H1 (cell line): Measurements from ENCODE around the gene ZNF536. TPM values are rescaled to one million over a fixed set of nuclear protein-coding genes. Genes with fewer than 3 reads are reported as not detected.

Experiments used
- CTCF ChIA-PET: fragments of 300-600 bp; sonication (Branson Sonifier 250); formaldehyde crosslinking; loops from one replicate; lab custom pipeline; 2021; ENCODE audit not compliant: partially characterized antibody; lab: Charles Lee
- POLR2A ChIA-PET: fragments of 300-600 bp; sonication (Branson Sonifier 250); formaldehyde crosslinking; loops from one replicate; lab custom pipeline; 2021; ENCODE audit warnings: inconsistent platforms; ENCODE audit not compliant: partially characterized antibody; lab: Charles Lee
- DNase-seq, 2 experiments: peaks; one replicate each; pipeline versions ENCODE4 v3.0.0 to v3.0.0-alpha.2; 2010 to 2022; ENCODE audit warnings: low spot score in 2 of 2, low read depth in 1 of 2, mixed read lengths in 1 of 2
- FAIRE-seq: peaks from 2 replicates; lab custom pipeline; 2011; peaks lifted over from hg19 to GRCh38; lab: Jason Lieb, UNC
- H2AFZ ChIP-seq: 2 replicates; pipeline ENCODE4 v1.8.1; 2012; ENCODE audit warnings: low read length, inconsistent platforms
- H2AK5ac ChIP-seq: 2 replicates; pipeline ENCODE4 v1.6.1; 2013; ENCODE audit warnings: low read depth, low read length
- H2BK120ac ChIP-seq: replicated peaks from 2 replicates; pipeline ENCODE3; 2013; ENCODE audit warnings: low read depth, low read length, inconsistent platforms
- H2BK12ac ChIP-seq: 2 replicates; pipeline ENCODE4 v1.6.1; 2013; ENCODE audit warnings: low read depth, low read length
- H2BK15ac ChIP-seq: 2 replicates; pipeline ENCODE4 v1.6.1; 2013; ENCODE audit warnings: low read length
- H2BK20ac ChIP-seq: 2 replicates; pipeline ENCODE4 v1.6.1; 2013; ENCODE audit warnings: low read length
- H2BK5ac ChIP-seq: 2 replicates; pipeline ENCODE4 v1.6.1; 2013; ENCODE audit warnings: low read depth, low read length
- H3K14ac ChIP-seq: 2 replicates; pipeline ENCODE4 v1.6.1; 2013; ENCODE audit warnings: inconsistent platforms; ENCODE audit not compliant: insufficient read length
- H3K18ac ChIP-seq: 2 replicates; pipeline ENCODE4 v1.6.1; 2013; ENCODE audit warnings: low read length; ENCODE audit errors: extremely low read depth
- H3K23ac ChIP-seq: 2 replicates; pipeline ENCODE4 v1.6.1; 2013; ENCODE audit warnings: inconsistent platforms; ENCODE audit not compliant: insufficient read length
- H3K23me2 ChIP-seq: 2 replicates; pipeline ENCODE4 v1.6.1; 2013; ENCODE audit warnings: low read depth, low read length
- H3K27ac ChIP-seq: 2 replicates; pipeline ENCODE4 v1.6.1; 2011; ENCODE audit warnings: low read depth, low read length, inconsistent platforms
- H3K27me3 ChIP-seq, 4 experiments: replicated peaks in 1 of 4; 1 replicate in 1 of 4; 2 replicates in 3 of 4; pipeline versions ENCODE4 v1.6.1 to v1.8.1; 2011 to 2013; ENCODE audit warnings: low read length in 3 of 4, mild to moderate bottlenecking in 3 of 4, inconsistent platforms in 2 of 4, mixed read lengths in 2 of 4, moderate library complexity in 1 of 4; ENCODE audit not compliant: control insufficient read depth in 3 of 4, insufficient read depth in 3 of 4; ENCODE audit errors: extremely low read depth in 1 of 4
- H3K36me3 ChIP-seq, 4 experiments: 2 replicates each; pipeline versions ENCODE4 v1.6.1 to v1.8.1; 2011 to 2013; ENCODE audit warnings: mild to moderate bottlenecking in 4 of 4, low read length in 3 of 4, moderate library complexity in 2 of 4, control low read depth in 1 of 4, inconsistent platforms in 1 of 4; ENCODE audit not compliant: insufficient read depth in 4 of 4, control insufficient read depth in 2 of 4
- H3K4ac ChIP-seq: replicated peaks from 2 replicates; pipeline ENCODE3; 2013; ENCODE audit warnings: low read length, low read depth, mixed read lengths, inconsistent platforms; ENCODE audit not compliant: insufficient read length
- H3K4me1 ChIP-seq, 4 experiments: replicated peaks in 1 of 4; 1 replicate in 1 of 4; 2 replicates in 3 of 4; pipeline versions ENCODE4 v1.6.1 to v1.8.1; 2011 to 2013; ENCODE audit warnings: low read length in 3 of 4, inconsistent platforms in 2 of 4, mixed read lengths in 1 of 4; ENCODE audit not compliant: insufficient read depth in 4 of 4, control insufficient read depth in 3 of 4
- H3K4me2 ChIP-seq, 2 experiments: 2 replicates each; pipeline versions ENCODE4 v1.6.1 to v1.8.1; 2011 to 2013; ENCODE audit warnings: low read depth in 2 of 2, low read length in 2 of 2, control low read depth in 1 of 2, inconsistent platforms in 1 of 2, mild to moderate bottlenecking in 1 of 2; ENCODE audit not compliant: insufficient read depth in 1 of 2
- H3K4me3 ChIP-seq, 4 experiments: fragments of 200-600, 300-600 bp in 1 of 4; sonication (generic), shearing (Covaris generic), sonication (Bioruptor Twin) in 1 of 4; 2 replicates each; pipeline versions ENCODE4 v1.5.1 to v1.8.1; 2011 to 2016; ENCODE audit warnings: low read length in 4 of 4, low read depth in 3 of 4, control low read depth in 2 of 4, inconsistent platforms in 2 of 4, mild to moderate bottlenecking in 2 of 4, mixed read lengths in 1 of 4, moderate library complexity in 1 of 4; ENCODE audit not compliant: insufficient read depth in 2 of 4; ENCODE audit errors: extremely low read depth in 1 of 4
- H3K56ac ChIP-seq: replicated peaks from 2 replicates; pipeline ENCODE3; 2013; ENCODE audit warnings: low read depth, mild to moderate bottlenecking, mixed read lengths, low read length, inconsistent platforms; ENCODE audit not compliant: insufficient read length
- H3K79me1 ChIP-seq: 2 replicates; pipeline ENCODE4 v1.6.1; 2013; ENCODE audit warnings: low read depth, low read length, control low read depth
- H3K79me2 ChIP-seq, 2 experiments: 2 replicates each; pipeline versions ENCODE4 v1.6.1 to v1.8.1; 2012 to 2013; ENCODE audit warnings: low read length in 2 of 2, mild to moderate bottlenecking in 2 of 2, inconsistent platforms in 1 of 2; ENCODE audit not compliant: insufficient read depth in 2 of 2, control insufficient read depth in 1 of 2
- H3K9ac ChIP-seq, 4 experiments: replicated peaks in 1 of 4; 1 replicate in 1 of 4; 2 replicates in 3 of 4; pipeline versions ENCODE4 v1.6.1 to v1.8.1; 2011 to 2013; ENCODE audit warnings: low read depth in 3 of 4, low read length in 3 of 4, control low read depth in 2 of 4, mild to moderate bottlenecking in 2 of 4, moderate library complexity in 2 of 4, inconsistent platforms in 1 of 4; ENCODE audit errors: extremely low read depth in 1 of 4
- H3K9me3 ChIP-seq, 2 experiments: 2 replicates each; pipeline versions ENCODE4 v1.6.1 to v1.8.1; 2012 to 2013; ENCODE audit warnings: mild to moderate bottlenecking in 2 of 2, moderate library complexity in 2 of 2, control low read depth in 1 of 2, inconsistent platforms in 1 of 2, low read depth in 1 of 2, low read length in 1 of 2, mixed read lengths in 1 of 2; ENCODE audit not compliant: insufficient read depth in 2 of 2
- H4K20me1 ChIP-seq, 2 experiments: replicated peaks in 1 of 2; 2 replicates each; pipeline versions ENCODE3 to v1.8.1; 2011 to 2013; ENCODE audit warnings: inconsistent platforms in 2 of 2, low read length in 2 of 2, mild to moderate bottlenecking in 1 of 2; ENCODE audit not compliant: insufficient read depth in 2 of 2, control insufficient read depth in 1 of 2
- H4K5ac ChIP-seq: 2 replicates; pipeline ENCODE4 v1.6.1; 2013; ENCODE audit warnings: low read length, low read depth, mixed read lengths, inconsistent platforms; ENCODE audit not compliant: insufficient read length
- H4K8ac ChIP-seq: 2 replicates; pipeline ENCODE4 v1.8.0; 2013; ENCODE audit warnings: mild to moderate bottlenecking, moderate library complexity, low read length, inconsistent platforms; ENCODE audit not compliant: insufficient read depth; ENCODE audit errors: extremely low read depth
- H4K91ac ChIP-seq: replicated peaks from 2 replicates; pipeline ENCODE3; 2013; ENCODE audit warnings: low read length, mixed read lengths, inconsistent platforms; ENCODE audit not compliant: insufficient read length
- ATF3 ChIP-seq: IDR thresholded peaks from 2 replicates; pipeline ENCODE4 v1.6.1; 2011; ENCODE audit warnings: low read depth, mild to moderate bottlenecking, low read length; ENCODE audit not compliant: insufficient read depth
- FOSL1 ChIP-seq: IDR thresholded peaks from 2 replicates; pipeline ENCODE4 v1.6.1; 2011; ENCODE audit warnings: mild to moderate bottlenecking, low read depth, low read length, moderate library complexity; ENCODE audit not compliant: insufficient read depth
- NRF1 ChIP-seq: IDR thresholded peaks from 2 replicates; pipeline ENCODE4 v1.6.1; 2011; ENCODE audit warnings: mild to moderate bottlenecking, low read depth, low read length, improper control_type of control experiment
- RBBP5 ChIP-seq: IDR thresholded peaks from 2 replicates; pipeline ENCODE4 v1.7.1; 2012; ENCODE audit warnings: low read depth, mild to moderate bottlenecking, inconsistent platforms, low read length, moderate library complexity, borderline replicate concordance
- RFX5 ChIP-seq: IDR thresholded peaks from 2 replicates; pipeline ENCODE4 v1.6.1; 2011; ENCODE audit warnings: low read depth, low read length, improper control_type of control experiment, borderline replicate concordance
- RXRA ChIP-seq: IDR thresholded peaks from 2 replicates; pipeline ENCODE4 v1.6.1; 2011; ENCODE audit warnings: low read depth, mild to moderate bottlenecking, low read length, moderate library complexity; ENCODE audit not compliant: insufficient read depth
- SRF ChIP-seq: IDR thresholded peaks from 2 replicates; pipeline ENCODE4 v1.6.1; 2011; ENCODE audit warnings: mild to moderate bottlenecking, low read depth, low read length, moderate library complexity
- TAF1 ChIP-seq: IDR thresholded peaks from 2 replicates; pipeline ENCODE4 v1.6.1; 2011; ENCODE audit warnings: mild to moderate bottlenecking, low read depth, low read length
- TCF12 ChIP-seq: IDR thresholded peaks from 2 replicates; pipeline ENCODE4 v1.6.1; 2011; ENCODE audit warnings: low read depth, mild to moderate bottlenecking, low read length
- TEAD4 ChIP-seq: IDR thresholded peaks from 2 replicates; pipeline ENCODE4 v1.6.1; 2012; ENCODE audit warnings: low read depth, low read length, inconsistent platforms, mixed read lengths
- YY1 ChIP-seq: IDR thresholded peaks from 2 replicates; pipeline ENCODE4 v1.6.1; 2011; ENCODE audit warnings: low read depth, mild to moderate bottlenecking, low read length
- ZNF274 ChIP-seq: IDR thresholded peaks from 2 replicates; pipeline ENCODE4 v1.7.0; 2012; ENCODE audit warnings: low read length, borderline replicate concordance; ENCODE audit errors: extremely low read depth
- WGBS, 2 experiments: shearing (Covaris generic) in 1 of 2; methylation state at CpG; one replicate each; pipeline versions ENCODE4 v1.1.6 to v1.1.7; 2013 to 2015; ENCODE audit warnings: low lambda C conversion rate in 2 of 2, mixed read lengths in 2 of 2, inconsistent platforms in 1 of 2, low coverage in 1 of 2, missing lambda C conversion rate in 1 of 2; ENCODE audit not compliant: insufficient replicate concordance in 2 of 2, insufficient coverage in 1 of 2, insufficient read length in 1 of 2; ENCODE audit errors: extremely low coverage in 1 of 2, missing lambda C conversion rate in 1 of 2; 5-methylcytosine and 5-hydroxymethylcytosine counted together
- polyA plus RNA-seq, 7 experiments: library from polyadenylated mRNA; depleted of rRNA in 3 of 7; stranded (reverse) in 5 of 7; unstranded in 2 of 7; fragments of >200 nt in 5 of 7; fragments of 200-250 nt in 2 of 7; gene quantifications; 1 replicate in 5 of 7; 2 replicates in 1 of 7; 4 replicates in 1 of 7; pipeline versions ENCODE4 v1.2.1 to v1.2.3, GENCODE V29; 2011 to 2013; ENCODE audit warnings: missing spikeins in 2 of 7, mixed read lengths in 2 of 7
- total RNA-seq: library from RNA; stranded (reverse); fragmentation: NEBNext Ultra II Directional; extraction: Animal tissue kit (Norgen Biotek cat#: 25700); gene quantifications from 2 replicates; pipeline ENCODE4 v1.2.1, GENCODE V29; 2021

ZNF536 gene
- total and polyA plus RNA-seq, 2 of the 8 experiments (the other 6 are each of a cell fraction or from before 2014, with no cell fraction given) = 0.09 to 0.11 TPM

GRCh38 chr19:30375553-30376031 is 3.4 kb downstream of the ZNF536 start:
- peak overlapping the region; percentile 100 for H2BK12ac ChIP-seq
- no peak overlapping the region for H3K27ac ChIP-seq
- peaks cover 7 to 21% (median 13%) of the 10 kb centered on the region in 4 experiments for H3K4me1 ChIP-seq
- peak overlapping the region; percentile 100 for H2BK15ac ChIP-seq
- peak overlapping the region in 1 of 4 experiments; percentile 23; a peak in 1 of 7 replicates for H3K9ac ChIP-seq
- no peaks in the 10 kb centered on the region for H3K9me3 ChIP-seq
- no peak overlapping the region for H3K23ac ChIP-seq
- DNase-seq (no peak), FAIRE-seq (no peak)
- H3K4me2 ChIP-seq = peak overlapping the region; percentile 74 to 81
- ChIA-PET CTCF (interaction anchor here (0.7 to 1.3 kb wide), 2 partner anchors 13 to 15 kb away, joined by 3 read pairs; no protein-coding TSS in a partner anchor), POLR2A (interaction anchor here (0.9 kb wide), 1 partner anchor 24 kb away, joined by 3 read pairs; no protein-coding TSS in a partner anchor)
- H3K36me3 ChIP-seq = no peaks in the 10 kb centered on the region
- peak overlapping the region; percentile 60; the same call in 1 of the 2 replicates for H3K18ac ChIP-seq
- no peak overlapping the region for H3K56ac ChIP-seq
- no peak overlapping the region for H4K5ac ChIP-seq
- peaks cover 3 to 13% (median 9%) of the 10 kb centered on the region in 4 experiments for H3K27me3 ChIP-seq
- H3K4ac ChIP-seq = peak overlapping the region; percentile 79
- H3K4me3 ChIP-seq = peak overlapping the region; percentile 38 to 62 (median 43)
- peak overlapping the region; percentile 100 for H2AK5ac ChIP-seq
- H2BK5ac ChIP-seq = peak overlapping the region; percentile 75; the same call in 1 of the 2 replicates
- H2BK120ac ChIP-seq = peak overlapping the region; percentile 7
- peak overlapping the region; percentile 99 for H2BK20ac ChIP-seq
- H3K14ac ChIP-seq = no peak overlapping the region
- no peaks in the 10 kb centered on the region for H3K79me1 ChIP-seq
- peaks cover 0 to 5% of the 10 kb centered on the region in 2 experiments for H4K20me1 ChIP-seq
- H4K8ac ChIP-seq = peak overlapping the region; percentile 71; the same call in 1 of the 2 replicates
- H3K79me2 ChIP-seq = no peaks in the 10 kb centered on the region
- WGBS, 2 experiments = 81% methylated on average over 16 of the region's 23 CpGs; no CpG with 5 or more reads in 1 of the 2 experiments
- H3K23me2 ChIP-seq = peaks cover 8% of the 10 kb centered on the region; the same call in 1 of the 2 replicates
- peak overlapping the region; percentile 14 for H4K91ac ChIP-seq
- H2AFZ ChIP-seq = no peak overlapping the region; the same call in 1 of the 2 replicates
- TF ChIP-seq RXRA (no peak), TCF12 (no peak), FOSL1 (no peak), RBBP5 (0 out of 2 replicates have a peak, but pooled peaks have one; percentile 8), ATF3 (no peak), ZNF274 (no peak), SRF (no peak), YY1 (no peak), RFX5 (no peak), TEAD4 (no peak), TAF1 (no peak), NRF1 (no peak)
